Calu3 (cell line): ENCODE results near the gene HACD3. TPM values are rescaled to one million over a fixed set of nuclear protein-coding genes. Genes with fewer than 3 reads are reported as not detected.

Experiments
- BruUV-seq: library from RNA; stranded (reverse); fragments of 400-500 nt; replicated peaks from 2 replicates; lab custom pipeline; 2021; lab: Mats Ljungman, UMichigan
- CTCF ChIA-PET: fragments of 300-600 bp; sonication (Branson Sonifier 250); formaldehyde crosslinking; loops from one replicate; lab custom pipeline; 2022; ENCODE audit warnings: antibody characterized with exemption; lab: Charles Lee
- DNase-seq: peaks from one replicate; pipeline ENCODE4 v3.0.0; 2022
- H3K27ac Mint-ChIP-seq: one replicate; pipeline ENCODE4 v1.8.0; 2022; ENCODE audit warnings: mixed read lengths; ENCODE audit not compliant: unreplicated experiment
- H3K27me3 Mint-ChIP-seq: one replicate; pipeline ENCODE4 v1.8.0; 2022; ENCODE audit warnings: mixed read lengths; ENCODE audit not compliant: unreplicated experiment
- H3K36me3 Mint-ChIP-seq: one replicate; pipeline ENCODE4 v1.8.0; 2022; ENCODE audit warnings: mild to moderate bottlenecking, moderate library complexity, mixed read lengths; ENCODE audit not compliant: insufficient read depth, unreplicated experiment
- H3K4me1 Mint-ChIP-seq: one replicate; pipeline ENCODE4 v1.8.0; 2022; ENCODE audit warnings: mild to moderate bottlenecking, low read depth, mixed read lengths; ENCODE audit not compliant: unreplicated experiment
- H3K4me3 Mint-ChIP-seq: one replicate; pipeline ENCODE4 v1.8.0; 2022; ENCODE audit warnings: mild to moderate bottlenecking, low read depth, moderate library complexity, mixed read lengths; ENCODE audit not compliant: unreplicated experiment
- H3K9me3 Mint-ChIP-seq: one replicate; pipeline ENCODE4 v1.8.0; 2022; ENCODE audit warnings: low read depth, mixed read lengths; ENCODE audit not compliant: unreplicated experiment
- intact Hi-C: fragments of 100-400 bp; cut with micrococcal nuclease; formaldehyde crosslinking; loops from one replicate; pipeline ENCODE4 v1.10.0; 2022; ENCODE audit not compliant: unreplicated experiment
- total RNA-seq: library from RNA; stranded (reverse); gene quantifications from 2 replicates; pipeline ENCODE4 v1.2.3, GENCODE V29; 2022
- TF ChIP-seq, protein P1 (sequence below): fragments of 200-600 bp; IDR thresholded peaks from one replicate; pipeline ENCODE4 v1.8.0; 2022; ENCODE audit warnings: antibody characterized with exemption; ENCODE audit not compliant: unreplicated experiment

Gene HACD3
- total RNA-seq, 1 experiment from 2014 or later = 135 TPM

DNA sequence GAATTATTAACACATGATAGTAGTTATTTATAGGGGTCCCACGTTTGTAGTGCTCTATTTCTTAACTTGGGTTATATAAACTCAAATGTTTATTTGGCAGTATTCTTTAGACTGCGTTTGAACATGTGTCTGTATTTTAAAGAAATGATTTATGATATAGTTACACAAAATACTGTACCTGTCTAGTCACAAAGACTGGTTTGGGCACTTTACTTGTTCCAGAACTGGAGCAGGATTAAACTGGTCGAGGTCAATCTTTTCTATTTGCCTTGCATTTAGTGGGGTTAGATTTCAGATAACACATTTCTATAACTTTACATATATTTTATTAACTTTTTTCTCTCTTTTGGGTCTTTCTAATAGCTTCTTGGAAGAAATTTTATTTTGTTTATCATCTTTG, 39.5 kb downstream of the HACD3 start:
- Mint-ChIP-seq H3K4me1 (no peaks in the 10 kb centered on the region), H3K27me3 (no peaks in the 10 kb centered on the region), H3K27ac (no peak overlapping the region), H3K4me3 (no peak overlapping the region), H3K9me3 (no peaks in the 10 kb centered on the region), H3K36me3 (peaks cover 47% of the 10 kb centered on the region)
- DNase-seq = no peak
- intact Hi-C loops = no loop called here
- CTCF ChIA-PET = no interaction called here
- TF ChIP-seq, protein P1, sequence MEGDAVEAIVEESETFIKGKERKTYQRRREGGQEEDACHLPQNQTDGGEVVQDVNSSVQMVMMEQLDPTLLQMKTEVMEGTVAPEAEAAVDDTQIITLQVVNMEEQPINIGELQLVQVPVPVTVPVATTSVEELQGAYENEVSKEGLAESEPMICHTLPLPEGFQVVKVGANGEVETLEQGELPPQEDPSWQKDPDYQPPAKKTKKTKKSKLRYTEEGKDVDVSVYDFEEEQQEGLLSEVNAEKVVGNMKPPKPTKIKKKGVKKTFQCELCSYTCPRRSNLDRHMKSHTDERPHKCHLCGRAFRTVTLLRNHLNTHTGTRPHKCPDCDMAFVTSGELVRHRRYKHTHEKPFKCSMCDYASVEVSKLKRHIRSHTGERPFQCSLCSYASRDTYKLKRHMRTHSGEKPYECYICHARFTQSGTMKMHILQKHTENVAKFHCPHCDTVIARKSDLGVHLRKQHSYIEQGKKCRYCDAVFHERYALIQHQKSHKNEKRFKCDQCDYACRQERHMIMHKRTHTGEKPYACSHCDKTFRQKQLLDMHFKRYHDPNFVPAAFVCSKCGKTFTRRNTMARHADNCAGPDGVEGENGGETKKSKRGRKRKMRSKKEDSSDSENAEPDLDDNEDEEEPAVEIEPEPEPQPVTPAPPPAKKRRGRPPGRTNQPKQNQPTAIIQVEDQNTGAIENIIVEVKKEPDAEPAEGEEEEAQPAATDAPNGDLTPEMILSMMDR = no peak
- no TSS peak for BruUV-seq

GRCh38 chr15:65571971-65572370, 41.7 kb downstream of the HACD3 start:
- TF ChIP-seq, protein P1 = no peak
- Mint-ChIP-seq H3K36me3 (peaks cover 54% of the 10 kb centered on the region), H3K4me3 (no peak overlapping the region), H3K4me1 (no peaks in the 10 kb centered on the region), H3K27me3 (no peaks in the 10 kb centered on the region), H3K27ac (no peak overlapping the region), H3K9me3 (no peaks in the 10 kb centered on the region)
- no peak for DNase-seq
- BruUV-seq = no TSS peak
- CTCF ChIA-PET = no interaction called here
- intact Hi-C loops = no loop called here

- intact Hi-C loops = no loop called here
- peaks cover 46% of the 10 kb centered on the region for H3K36me3 Mint-ChIP-seq
- DNase-seq = no peak
- CTCF ChIA-PET = no interaction called here
- H3K27me3 Mint-ChIP-seq = no peaks in the 10 kb centered on the region
- H3K9me3 Mint-ChIP-seq = no peaks in the 10 kb centered on the region
- no peak overlapping the region for H3K27ac Mint-ChIP-seq
- TF ChIP-seq, protein P1 = no peak
- no TSS peak for BruUV-seq
- H3K4me3 Mint-ChIP-seq = no peak overlapping the region
- no peaks in the 10 kb centered on the region for H3K4me1 Mint-ChIP-seq
Measured at GRCh38 chr15:65576664-65577063, 46.4 kb downstream of the HACD3 start.

DNA sequence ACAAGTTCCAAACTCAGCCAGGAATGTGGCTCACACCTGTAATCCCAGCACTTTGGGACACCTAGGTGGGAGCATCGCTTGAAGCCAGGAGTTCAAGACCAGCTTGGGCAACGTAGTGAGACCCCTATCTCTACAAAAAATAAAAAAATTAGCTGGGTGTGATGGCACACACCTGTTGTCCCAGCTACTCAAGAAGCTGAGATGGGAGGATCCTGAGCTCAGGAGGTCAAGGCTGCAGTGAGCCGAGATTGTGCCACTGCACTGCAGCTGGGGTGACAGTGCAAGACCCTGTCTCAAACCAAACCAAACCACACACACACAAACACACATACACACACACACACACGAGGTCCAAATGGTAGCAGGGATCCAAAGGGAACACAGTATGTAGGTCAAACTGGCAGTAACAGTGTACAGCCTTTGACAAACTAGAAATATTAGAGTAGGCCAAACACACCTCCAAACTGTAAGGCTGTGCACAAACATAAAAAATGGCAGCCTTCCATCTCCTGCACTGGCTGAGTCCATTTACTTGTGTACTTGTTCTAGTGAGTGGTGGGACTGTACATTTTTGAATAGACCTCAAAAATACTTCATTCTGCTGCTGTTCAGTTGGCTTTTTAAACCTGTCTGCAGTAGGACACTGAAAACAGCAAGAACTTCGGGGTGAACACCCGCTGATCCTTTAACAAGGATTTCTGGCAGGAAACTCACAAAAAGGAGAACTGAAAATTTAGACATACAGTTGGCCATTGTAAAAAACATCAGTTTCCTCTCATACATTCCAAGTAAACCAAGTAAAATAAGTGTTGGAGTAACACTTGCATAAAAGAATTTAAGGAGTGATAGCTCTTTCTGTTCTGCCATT, 47.1 kb downstream of the HACD3 start:
- peaks cover 47% of the 10 kb centered on the region for H3K36me3 Mint-ChIP-seq
- H3K4me3 Mint-ChIP-seq = no peak overlapping the region
- H3K4me1 Mint-ChIP-seq = no peaks in the 10 kb centered on the region
- TSS peak; percentile 84 for BruUV-seq
- no peaks in the 10 kb centered on the region for H3K27me3 Mint-ChIP-seq
- DNase-seq = no peak
- TF ChIP-seq, protein P1 = no peak
- no peak overlapping the region for H3K27ac Mint-ChIP-seq
- CTCF ChIA-PET = no interaction called here
- no peaks in the 10 kb centered on the region for H3K9me3 Mint-ChIP-seq
- intact Hi-C loops = no loop called here
